ENCODE results near the gene CNKSR2.
A peak's percentile ranks its signal among the peaks of the same experiment; 100 is the strongest.

Gene CNKSR2

GRCh38 chrX:21691512-21692018, 317.3 kb downstream of the CNKSR2 start:
- DNase-seq, result peak; percentile 26

DNA sequence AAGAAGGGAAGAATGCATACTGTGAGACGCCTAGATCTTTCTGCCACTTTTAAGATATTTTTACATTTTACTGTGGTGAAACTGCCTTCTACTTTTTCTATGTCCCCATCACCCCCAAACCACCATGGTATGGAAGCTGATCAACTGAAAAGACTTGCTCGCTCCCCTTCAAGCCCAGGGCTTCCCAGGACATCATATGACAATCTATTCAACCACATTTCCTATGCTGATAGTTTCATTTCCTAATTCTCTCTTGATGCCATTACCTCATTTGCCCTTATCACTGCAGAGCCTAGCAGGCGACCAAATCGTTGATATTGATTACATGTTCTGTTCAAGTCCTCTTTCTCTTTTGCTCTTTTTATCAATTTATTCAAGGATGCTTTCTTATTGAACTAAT, 324.1 kb downstream of the CNKSR2 start:
- DNase-seq, result no peak

GRCh38 chrX:21699136-21699535, 324.9 kb downstream of the CNKSR2 start:
- DNase-seq, result peak; percentile 15

- DNase-seq, result no peak
Measured at GRCh38 chrX:21700275-21700674, 326.1 kb downstream of the CNKSR2 start.

GRCh38 chrX:21700967-21701366, 326.7 kb downstream of the CNKSR2 start:
- peak; percentile 0 for DNase-seq

- no peak for DNase-seq
Measured at GRCh38 chrX:21702725-21703124, 328.5 kb downstream of the CNKSR2 start.

Data from HCEC 1CT (cell line).